Measurements from ENCODE around the gene TRPM6. TPM values are rescaled to one million over a fixed set of nuclear protein-coding genes. Genes with fewer than 3 reads are reported as not detected.

The TRPM6 gene
- total RNA-seq, 1 donor from 2014 or later, result 0.21 TPM

DNA sequence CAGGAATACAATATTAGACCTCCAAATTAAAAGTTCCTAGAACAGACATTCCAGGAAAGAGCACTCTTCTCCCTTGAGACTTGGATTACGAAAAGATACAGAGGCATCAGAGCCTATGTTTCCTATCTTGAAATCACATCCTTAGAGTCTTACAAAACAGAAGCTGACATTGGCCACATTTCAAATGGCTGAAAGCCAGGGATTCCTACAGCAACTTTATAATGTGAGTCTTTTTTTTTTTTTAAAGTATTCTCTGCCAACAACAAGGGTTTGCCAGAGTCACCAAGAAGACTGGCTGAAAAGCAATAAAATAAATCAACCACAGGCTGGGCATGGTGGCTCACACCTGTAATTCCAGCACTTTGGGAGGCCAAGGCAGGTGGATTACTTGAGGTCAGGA is 63.1 kb downstream of the TRPM6 start:
- Histone ChIP-seq H3K4me3 (ENCODE audit: low read depth, low read length) (no peak overlapping the region), H3K36me3 (ENCODE audit: control insufficient read depth, insufficient read depth, low read length) (no peaks in the 10 kb centered on the region), H3K27me3 (ENCODE audit: control insufficient read depth, insufficient read depth, low read length) (no peaks in the 10 kb centered on the region)
- TF ChIP-seq, protein P1, sequence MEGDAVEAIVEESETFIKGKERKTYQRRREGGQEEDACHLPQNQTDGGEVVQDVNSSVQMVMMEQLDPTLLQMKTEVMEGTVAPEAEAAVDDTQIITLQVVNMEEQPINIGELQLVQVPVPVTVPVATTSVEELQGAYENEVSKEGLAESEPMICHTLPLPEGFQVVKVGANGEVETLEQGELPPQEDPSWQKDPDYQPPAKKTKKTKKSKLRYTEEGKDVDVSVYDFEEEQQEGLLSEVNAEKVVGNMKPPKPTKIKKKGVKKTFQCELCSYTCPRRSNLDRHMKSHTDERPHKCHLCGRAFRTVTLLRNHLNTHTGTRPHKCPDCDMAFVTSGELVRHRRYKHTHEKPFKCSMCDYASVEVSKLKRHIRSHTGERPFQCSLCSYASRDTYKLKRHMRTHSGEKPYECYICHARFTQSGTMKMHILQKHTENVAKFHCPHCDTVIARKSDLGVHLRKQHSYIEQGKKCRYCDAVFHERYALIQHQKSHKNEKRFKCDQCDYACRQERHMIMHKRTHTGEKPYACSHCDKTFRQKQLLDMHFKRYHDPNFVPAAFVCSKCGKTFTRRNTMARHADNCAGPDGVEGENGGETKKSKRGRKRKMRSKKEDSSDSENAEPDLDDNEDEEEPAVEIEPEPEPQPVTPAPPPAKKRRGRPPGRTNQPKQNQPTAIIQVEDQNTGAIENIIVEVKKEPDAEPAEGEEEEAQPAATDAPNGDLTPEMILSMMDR (IDR thresholded peaks at IDR 0.05; ENCODE audit: insufficient read depth, low read length, poor library complexity, severe bottlenecking), result no peak
- no peak for DNase-seq (ENCODE audit: low read depth)

DNA sequence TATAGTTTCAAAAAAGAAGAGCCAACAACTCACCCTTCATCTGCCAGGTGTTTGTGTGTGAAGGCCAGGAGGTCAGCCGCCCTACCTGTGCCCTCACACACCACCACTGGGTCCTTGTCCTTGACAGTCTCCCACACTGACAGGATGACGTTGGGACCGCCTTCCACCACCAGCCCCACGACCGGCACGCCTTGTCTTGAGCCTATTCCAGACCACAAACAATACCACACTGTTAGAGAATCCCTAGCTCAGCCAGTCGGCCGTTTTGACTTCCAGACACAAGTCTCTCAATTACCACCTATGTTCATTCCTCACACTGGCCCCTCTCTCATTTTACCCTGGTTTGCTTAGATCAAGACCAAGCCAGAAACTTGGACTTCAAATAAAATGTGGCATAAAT is 66.1 kb downstream of the TRPM6 start:
- Histone ChIP-seq H3K36me3 (ENCODE audit: control insufficient read depth, insufficient read depth, low read length) (no peaks in the 10 kb centered on the region), H3K4me3 (ENCODE audit: low read depth, low read length) (no peak overlapping the region), H3K27me3 (ENCODE audit: control insufficient read depth, insufficient read depth, low read length) (no peaks in the 10 kb centered on the region)
- DNase-seq (ENCODE audit: low read depth), result no peak
- TF ChIP-seq, protein P1 (IDR thresholded peaks at IDR 0.05; ENCODE audit: insufficient read depth, low read length, poor library complexity, severe bottlenecking), result no peak

DNA sequence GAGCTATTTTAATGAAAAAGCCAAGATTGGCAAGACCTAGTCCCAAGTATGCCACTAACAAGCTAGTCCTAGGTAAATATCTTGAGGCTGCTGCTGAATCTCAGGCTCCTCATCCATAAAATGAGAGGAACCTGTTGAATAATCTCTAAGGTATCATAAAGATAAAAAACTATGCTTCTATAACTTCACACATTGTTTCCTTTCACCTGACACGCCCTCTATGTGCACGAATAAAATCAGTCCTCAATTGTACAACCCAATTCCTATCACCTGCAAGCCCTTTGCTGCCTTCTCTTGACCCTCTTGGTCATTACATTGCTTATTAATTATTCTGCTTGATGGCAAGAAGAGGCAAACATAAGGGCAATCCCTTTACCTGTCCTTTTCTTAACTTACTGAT is 69.9 kb downstream of the TRPM6 start:
- TF ChIP-seq, protein P1 (IDR thresholded peaks at IDR 0.05; ENCODE audit: insufficient read depth, low read length, poor library complexity, severe bottlenecking), result no peak
- Histone ChIP-seq H3K27me3 (ENCODE audit: control insufficient read depth, insufficient read depth, low read length) (no peaks in the 10 kb centered on the region), H3K4me3 (ENCODE audit: low read depth, low read length) (no peak overlapping the region), H3K36me3 (ENCODE audit: control insufficient read depth, insufficient read depth, low read length) (no peaks in the 10 kb centered on the region)
- DNase-seq (ENCODE audit: low read depth), result no peak

DNA sequence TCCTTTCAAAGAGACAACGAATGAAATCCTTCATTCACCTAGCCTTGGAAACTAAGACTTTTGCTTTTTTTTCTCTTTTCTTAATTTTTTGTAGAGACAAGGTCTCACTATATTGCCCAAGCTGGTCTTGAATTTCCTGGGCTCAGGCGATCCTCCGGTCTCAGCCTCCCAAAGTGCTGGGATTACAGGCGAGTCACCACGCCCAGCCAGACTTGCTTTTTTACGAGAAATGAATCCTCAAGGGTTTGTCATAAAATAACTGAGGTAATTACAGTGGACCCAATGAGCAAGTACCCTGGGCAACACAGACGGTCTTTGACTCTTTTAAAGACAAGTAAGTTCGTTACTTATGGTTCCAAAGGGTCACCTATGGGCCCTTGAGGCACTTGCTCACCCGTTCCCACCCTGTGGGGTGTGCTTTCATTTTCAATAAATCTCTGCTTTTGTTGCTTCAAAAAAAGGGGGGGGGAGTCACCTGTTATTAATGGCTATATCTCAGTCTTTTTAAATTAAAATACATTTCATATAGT is 70.4 kb downstream of the TRPM6 start:
- no peaks in the 10 kb centered on the region for H3K27me3 ChIP-seq (ENCODE audit: control insufficient read depth, insufficient read depth, low read length)
- H3K36me3 ChIP-seq (ENCODE audit: control insufficient read depth, insufficient read depth, low read length), result no peaks in the 10 kb centered on the region
- H3K4me3 ChIP-seq (ENCODE audit: low read depth, low read length), result no peak overlapping the region
- DNase-seq (ENCODE audit: low read depth), result no peak
- TF ChIP-seq, protein P1 (IDR thresholded peaks at IDR 0.05; ENCODE audit: insufficient read depth, low read length, poor library complexity, severe bottlenecking), result no peak

DNA sequence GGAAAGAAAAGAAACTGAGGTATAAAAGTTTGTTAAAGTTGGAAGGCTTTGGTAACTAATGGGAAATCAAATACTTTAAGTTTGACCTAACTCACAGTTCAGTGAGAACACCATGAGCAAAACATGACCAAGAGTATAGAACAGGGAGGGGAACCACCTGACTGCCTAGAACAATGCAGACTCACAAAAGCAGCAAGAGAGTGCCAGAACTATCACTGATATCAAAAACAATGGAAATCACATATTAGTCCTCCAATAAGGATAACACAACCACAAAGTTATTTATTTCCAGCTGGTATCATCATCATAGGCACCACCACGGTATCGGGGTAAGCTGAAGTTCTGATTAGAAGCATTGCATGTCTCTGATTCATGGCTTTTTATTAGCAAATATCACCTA is 77.5 kb downstream of the TRPM6 start:
- DNase-seq (ENCODE audit: low read depth), result no peak
- TF ChIP-seq, protein P1 (IDR thresholded peaks at IDR 0.05; ENCODE audit: insufficient read depth, low read length, poor library complexity, severe bottlenecking), result no peak
- Histone ChIP-seq H3K4me3 (ENCODE audit: low read depth, low read length) (no peak overlapping the region), H3K36me3 (ENCODE audit: control insufficient read depth, insufficient read depth, low read length) (no peaks in the 10 kb centered on the region), H3K27me3 (ENCODE audit: control insufficient read depth, insufficient read depth, low read length) (no peaks in the 10 kb centered on the region)

DNA sequence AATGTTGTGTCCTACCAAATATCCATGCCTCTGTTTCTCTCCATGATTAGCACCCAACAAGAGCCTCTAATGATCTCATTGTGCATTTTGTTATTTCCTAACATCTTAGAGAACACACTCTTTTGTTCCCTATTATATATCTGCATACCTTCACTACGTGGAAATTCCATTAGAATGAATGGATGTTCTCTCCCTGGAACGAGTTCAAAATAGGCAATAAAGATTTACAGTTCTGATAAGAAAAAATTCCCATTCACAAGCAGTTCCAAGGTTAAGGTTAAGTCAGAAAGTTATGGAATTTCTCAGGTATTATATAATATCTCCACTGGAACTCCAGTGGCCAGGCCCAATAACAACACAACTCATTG is 83.7 kb downstream of the TRPM6 start:
- DNase-seq (ENCODE audit: low read depth), result no peak
- no peak overlapping the region for H3K4me3 ChIP-seq (ENCODE audit: low read depth, low read length)
- H3K27me3 ChIP-seq (ENCODE audit: control insufficient read depth, insufficient read depth, low read length), result no peaks in the 10 kb centered on the region
- TF ChIP-seq, protein P1 (IDR thresholded peaks at IDR 0.05; ENCODE audit: insufficient read depth, low read length, poor library complexity, severe bottlenecking), result no peak
- no peaks in the 10 kb centered on the region for H3K36me3 ChIP-seq (ENCODE audit: control insufficient read depth, insufficient read depth, low read length)
